ENCODE data around the gene TSC1.
A peak's percentile ranks its signal among the peaks of the same experiment; 100 is the strongest.

TSC1 gene

DNA sequence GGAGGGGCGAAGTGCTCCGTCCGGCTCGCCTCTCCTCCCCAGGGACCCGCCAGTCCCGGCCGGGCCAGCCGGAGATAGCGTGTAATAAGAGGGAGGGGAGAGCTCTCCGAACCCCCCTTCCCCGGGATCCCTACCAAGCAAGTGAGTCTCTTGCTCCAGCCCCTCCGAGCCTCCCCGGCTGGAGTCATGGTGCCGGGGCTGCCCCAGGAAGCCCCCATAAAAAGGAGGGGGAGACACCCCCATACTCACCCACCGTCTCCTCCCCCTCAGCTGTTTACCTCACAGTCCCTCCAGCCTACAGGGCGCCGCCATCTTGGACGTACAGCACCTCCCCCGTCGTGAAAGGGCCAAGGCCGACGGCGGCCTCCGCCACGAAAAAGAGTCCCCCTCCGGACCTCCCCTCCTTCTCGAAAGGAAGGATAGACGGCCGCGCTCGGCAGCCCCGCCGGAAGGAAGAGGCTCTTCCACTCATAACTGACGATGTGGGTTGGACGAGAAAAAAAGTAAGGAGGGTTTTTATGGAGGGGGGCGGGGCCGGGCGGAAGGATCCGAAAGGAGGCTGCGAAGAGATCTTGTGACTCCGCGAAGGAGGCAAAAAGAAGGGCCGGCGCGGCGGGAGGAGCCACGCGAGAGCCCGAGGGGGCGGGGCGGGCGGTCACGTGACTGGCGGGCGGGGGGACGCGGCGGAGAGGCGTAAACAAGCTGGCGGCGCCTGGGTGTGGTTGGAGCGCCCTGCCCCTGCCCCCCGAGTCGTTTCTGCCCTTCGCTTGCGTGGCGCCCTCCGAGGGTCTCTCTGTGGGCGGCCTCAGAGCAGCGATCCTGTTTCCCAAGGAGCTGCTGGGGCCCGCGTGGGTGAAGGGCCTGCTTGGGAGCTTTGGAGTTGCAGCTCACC lies at the start of gene TSC1:
TSC1 (minus strand) TSS at position 323 of the 892 bp plus-strand sequence. CDS start 15,744 bp downstream, outside the sequence.
- peak; percentile 98 for DNase-seq

DNA sequence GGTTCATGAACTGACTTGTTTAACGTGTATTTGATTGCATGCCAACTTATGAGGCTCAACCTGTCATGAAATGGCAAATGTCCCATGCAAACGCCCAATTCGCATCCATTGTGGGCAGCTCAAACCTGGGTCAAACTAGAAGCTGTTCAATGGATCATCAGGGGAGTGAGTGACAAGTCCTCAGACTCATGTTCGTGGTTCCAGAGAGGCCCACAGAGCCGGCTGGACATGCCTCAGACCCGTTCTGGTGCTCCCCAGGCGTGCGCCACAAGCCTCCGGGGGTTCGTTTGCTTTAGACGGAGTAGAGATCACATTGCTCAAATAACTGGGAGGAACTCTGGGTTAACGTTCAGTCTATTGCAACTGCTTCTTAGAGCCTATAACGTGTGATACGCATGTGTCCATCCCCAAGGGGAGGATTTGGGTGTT lies 49.1 kb upstream of the TSC1 start:
- DNase-seq = no peak

DNA sequence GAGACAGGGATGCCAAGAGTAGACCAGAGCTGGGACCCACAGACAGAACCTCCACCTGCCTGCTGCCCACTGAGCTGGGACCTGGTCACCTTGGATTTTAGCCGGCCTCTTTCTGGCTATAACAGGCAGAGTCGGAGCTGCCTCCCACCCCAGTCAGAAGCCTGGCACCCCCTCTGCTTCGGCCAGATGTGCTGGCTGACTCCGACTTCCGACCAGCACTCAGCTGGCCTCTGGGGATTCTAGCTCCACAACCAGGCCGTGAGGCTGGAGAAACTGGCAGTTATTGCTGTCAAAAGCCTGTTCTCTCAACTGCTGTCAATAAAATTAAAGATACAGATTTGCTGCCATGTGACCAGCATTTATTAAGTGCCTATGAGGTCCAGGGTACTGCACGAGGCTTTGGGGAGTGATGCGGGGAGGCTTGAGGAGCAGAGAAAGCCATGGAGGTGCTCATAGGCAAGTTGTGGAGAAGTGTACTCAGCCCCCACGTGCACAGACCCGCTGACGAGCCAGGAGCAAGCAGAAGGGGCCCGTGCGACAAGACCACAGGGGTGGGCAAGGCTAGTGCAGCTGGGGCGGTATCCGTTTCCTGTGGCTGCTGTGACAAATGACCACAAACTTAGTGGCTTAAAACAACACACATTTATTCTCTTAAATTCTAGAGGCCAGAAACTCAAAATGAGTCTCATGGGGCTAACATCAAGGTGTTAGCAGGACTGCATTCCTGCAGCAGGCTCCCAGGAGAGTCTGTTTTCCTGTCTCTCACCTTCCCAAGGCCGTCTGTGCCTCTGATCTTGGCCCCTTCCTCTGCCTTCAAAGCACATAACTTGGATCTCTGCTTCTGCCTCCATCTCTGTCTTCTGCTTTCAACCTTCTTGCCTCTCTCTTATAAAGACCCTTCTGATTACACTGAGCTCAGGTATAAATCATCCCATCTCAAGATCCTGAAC lies 47.2 kb upstream of the TSC1 start:
- no peak for DNase-seq

DNA sequence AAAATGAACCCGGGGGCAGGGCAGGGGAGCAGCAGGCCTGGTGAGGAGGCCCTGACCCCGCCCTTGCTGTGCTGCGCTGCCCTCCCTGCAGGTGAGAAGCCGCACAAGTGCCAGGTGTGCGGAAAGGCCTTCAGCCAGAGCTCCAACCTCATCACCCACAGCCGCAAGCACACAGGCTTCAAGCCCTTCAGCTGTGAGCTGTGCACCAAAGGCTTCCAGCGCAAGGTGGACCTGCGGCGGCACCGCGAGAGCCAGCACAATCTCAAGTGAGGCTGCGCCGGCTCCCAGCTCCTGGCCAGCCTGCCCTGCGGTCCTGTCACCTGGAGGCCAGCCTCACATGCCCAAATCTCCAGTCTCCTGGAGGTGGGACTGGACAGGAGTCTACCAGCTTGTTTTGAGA lies 46.4 kb upstream of the TSC1 start:
- no peak for DNase-seq

DNA sequence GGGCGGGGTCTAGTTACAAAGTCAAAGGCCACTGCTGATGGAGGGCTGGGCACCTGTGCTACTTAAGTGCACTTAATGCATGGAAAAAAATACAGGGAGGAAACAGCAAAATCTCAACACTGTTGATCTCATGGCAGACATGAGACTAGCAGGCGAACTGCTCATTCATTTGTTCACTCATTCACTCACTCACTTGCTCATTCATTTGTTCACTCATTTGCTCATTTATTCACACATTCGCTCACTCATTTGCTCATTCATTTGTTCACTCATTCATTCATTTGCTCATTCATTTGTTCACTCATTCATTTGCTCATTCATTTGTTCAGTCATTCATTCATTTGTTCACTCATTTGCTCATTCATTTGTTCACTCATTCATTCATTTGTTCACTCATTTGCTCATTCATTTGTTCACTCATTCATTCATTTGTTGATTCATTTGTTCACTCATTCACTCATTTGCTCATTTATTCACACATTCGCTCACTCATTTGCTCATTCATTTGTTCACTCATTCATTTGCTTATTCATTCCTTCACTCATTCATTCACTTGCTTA lies 45.7 kb upstream of the TSC1 start:
- DNase-seq = peak; percentile 65

DNA sequence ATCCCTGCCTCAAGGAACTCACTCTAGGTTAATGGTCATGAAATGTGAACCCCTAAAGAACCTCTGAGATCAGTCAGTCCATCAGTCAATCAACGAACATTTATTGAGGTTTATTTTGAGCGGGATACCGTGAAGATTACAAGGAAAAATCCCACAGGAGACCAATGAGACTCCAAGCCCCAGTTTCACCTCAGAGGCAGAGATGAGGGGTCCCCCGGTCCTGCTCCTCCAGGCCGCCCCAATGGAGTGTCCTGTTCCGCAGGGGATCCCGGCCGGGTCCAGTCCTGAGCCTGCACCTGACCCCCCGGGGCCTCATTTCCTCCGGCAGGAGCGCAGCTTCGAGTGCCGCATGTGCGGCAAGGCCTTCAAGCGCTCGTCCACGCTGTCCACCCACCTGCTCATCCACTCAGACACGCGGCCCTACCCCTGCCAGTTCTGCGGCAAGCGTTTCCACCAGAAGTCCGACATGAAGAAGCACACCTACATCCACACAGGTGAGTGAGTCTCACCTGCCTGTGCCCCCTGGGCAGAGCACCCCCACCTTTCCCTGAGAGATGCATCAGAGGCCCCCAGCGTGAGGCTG lies 45.1 kb upstream of the TSC1 start:
- no peak for DNase-seq

DNA sequence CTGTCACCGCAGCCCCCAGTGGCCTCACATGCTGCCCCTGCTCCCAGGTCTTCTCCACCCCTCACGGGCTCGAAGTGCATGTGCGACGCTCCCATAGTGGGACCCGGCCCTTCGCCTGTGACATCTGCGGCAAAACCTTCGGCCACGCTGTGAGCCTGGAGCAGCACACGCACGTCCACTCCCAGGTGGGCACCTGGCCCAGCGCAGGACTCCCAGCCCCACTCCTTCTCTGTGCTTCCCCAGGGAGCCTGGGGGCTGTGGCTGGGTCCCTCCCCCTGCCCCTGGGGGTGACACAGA lies 44.5 kb upstream of the TSC1 start:
- no peak for DNase-seq

DNA sequence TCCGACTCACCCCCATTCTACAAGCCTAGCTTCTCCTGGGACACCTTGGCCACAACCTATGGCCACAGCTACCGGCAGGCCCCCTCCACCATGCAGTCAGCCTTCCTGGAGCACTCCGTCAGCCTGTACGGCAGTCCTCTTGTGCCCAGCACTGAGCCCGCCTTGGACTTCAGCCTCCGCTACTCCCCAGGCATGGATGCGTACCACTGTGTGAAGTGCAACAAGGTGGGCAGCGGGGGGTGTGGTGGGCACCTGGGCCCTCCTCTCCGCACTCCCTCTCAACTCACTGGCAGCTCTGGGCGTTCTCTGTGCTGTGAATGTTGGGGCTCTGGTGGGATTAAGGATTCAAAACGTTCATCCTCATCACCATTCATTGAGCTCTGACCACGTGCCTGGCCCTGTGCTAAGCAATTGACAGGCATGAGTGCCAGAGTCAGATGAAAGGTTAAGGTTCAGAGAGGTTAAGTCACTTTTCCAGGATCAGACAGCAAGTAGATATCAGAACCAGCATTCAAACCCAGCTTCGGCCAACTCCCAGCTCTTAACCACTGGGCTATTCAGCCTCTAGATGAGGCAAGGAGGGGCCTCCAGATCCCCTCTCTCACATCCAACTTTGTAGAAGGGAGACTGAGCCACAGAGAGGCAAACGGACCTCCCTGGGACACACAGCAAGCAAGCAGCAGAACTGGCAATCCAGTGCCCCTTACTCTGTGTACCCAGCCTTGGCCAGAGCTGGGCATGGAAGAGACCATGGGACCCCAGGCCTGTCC lies 44.0 kb upstream of the TSC1 start:
- DNase-seq = no peak

DNA sequence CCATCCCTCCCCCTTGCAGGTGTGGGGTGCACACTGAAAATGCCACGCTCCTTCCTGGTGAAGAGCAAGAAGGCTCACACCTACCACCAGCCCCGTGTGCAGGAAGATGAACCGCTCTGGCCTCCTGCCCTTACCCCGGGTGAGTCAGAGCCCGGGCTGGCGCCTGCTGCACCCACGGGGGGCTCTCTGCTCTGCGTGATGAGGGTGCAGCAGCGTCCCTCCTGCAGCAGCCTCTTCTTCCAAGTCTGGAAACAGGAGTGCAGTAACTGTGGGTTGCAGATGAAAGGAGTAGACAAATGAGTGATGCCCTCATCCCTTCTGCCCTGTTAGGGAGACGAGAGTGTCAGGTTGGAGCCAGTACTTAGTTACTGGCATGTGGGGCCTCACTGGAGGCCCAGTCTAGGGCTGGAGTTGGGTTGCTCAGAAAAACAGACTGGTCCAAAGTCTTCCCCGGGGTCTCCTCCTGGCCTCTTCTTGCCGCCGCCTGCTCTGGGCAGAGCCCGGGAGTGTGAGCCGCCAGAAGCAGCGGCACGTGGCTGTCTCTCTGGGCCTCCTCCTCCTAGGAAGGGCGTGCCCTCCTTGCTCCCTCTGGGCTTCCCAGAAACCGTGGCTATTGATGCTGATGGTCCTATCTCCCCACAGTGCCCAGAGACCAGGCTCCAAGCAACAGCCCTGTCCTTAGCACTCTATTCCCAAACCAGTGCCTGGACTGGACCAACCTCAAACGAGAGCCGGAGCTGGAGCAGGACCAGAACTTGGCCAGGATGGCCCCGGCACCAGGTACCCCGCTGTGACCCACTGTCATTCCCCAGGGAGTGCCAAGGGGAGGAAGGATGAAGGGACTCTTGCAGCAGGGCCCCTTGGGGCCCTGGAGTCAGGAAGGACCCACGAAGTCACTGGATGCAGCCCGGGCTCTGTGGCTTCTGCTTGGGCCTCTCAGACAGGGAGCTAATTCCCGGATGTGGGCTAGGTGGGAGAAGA lies 42.5 kb upstream of the TSC1 start:
- DNase-seq = no peak

DNA sequence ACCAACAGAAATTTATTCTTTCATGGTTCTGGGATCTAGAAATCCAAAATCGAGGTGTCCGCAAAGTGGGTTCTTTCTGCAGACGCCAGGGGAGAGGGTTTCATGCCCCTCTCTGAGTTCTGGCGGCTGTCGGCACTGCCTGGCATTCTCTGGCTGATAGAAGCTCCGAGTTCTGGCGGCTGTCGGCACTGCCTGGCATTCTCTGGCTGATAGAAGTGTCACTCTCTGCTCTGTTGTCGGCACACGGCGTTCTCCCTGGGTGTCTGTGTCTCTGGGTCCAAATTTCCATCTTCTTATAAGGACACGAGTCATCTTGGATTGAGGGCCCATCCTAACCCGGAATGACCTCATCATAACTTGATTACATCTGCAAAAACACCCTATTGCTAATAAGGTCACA lies 41.7 kb upstream of the TSC1 start:
- DNase-seq = no peak

DNA sequence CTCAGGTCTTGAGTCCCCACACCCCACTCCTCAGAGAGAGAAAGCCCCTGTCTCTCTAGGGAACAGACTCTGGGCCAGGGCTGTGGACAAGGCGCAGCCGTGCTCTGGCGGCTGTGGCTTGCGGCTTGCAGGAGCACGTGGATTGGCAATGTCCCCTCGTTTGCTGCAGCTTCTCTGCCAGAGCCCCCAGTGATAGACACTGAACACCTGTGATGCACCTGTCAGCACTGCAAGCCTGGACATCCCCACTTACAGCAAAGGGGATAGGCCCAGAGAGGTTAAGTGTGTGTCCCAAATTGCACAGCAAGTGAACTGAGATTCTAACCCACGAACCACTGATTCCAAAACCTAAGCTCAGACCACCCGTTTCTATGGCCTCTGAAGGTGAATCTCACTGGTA lies 41.1 kb upstream of the TSC1 start:
- DNase-seq = no peak

DNA sequence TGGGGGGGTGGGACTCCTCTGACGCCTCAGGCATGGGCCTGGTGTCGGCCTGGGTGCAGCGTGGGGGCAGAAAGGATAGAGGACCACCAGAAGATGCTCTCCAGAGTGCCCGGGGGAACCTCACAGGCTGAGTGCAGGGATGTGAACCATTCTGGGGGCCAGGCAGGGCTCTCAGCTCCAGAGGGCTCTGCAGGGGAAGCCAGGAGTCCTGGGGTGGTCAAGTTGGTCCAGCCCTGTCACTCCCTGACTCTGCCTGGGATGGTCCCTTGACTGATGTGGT lies 40.6 kb upstream of the TSC1 start:
- DNase-seq = no peak

DNA sequence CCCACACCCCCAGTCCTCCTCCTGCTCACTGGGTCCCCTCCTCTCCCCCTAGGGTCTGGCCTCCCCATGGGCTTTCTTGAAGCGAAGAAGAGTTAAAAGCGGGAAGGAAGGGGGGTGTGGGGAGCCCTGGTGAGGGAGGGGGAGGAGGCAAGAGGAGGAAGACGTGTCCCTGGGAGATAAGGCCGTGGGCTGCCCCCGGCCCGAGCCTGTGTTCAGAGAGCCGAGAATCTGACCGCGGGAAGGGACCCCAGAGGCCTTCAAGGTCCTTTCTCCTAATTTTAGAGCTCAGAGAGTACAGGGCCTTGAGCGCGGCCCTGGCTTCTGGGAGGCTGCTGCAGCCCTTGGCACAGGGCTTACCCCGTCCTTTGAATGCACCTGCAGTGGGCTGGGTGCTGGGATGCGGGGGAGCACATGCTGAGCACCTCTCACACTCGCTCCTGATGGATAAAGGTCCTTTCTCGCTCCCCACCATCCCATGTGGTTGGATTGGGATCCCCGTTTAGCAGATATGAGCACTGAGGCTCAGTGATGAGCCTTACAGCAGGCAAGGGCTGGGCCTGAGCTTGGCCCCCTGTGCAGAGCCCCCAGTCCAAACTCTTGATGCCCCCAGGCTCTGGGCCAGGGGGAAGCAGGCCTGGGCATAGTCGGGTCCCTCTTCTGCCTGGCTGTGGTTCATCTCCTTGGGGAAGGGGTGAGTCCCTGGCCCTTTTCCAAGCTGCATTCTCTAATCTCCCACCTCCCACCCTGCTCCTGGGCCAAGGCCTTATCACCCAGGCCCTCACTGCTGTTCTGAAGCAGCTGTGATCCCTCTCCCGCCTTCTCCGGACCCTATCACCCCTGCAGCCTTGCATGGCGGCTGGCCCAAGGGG lies 40.0 kb upstream of the TSC1 start:
- DNase-seq = no peak

DNA sequence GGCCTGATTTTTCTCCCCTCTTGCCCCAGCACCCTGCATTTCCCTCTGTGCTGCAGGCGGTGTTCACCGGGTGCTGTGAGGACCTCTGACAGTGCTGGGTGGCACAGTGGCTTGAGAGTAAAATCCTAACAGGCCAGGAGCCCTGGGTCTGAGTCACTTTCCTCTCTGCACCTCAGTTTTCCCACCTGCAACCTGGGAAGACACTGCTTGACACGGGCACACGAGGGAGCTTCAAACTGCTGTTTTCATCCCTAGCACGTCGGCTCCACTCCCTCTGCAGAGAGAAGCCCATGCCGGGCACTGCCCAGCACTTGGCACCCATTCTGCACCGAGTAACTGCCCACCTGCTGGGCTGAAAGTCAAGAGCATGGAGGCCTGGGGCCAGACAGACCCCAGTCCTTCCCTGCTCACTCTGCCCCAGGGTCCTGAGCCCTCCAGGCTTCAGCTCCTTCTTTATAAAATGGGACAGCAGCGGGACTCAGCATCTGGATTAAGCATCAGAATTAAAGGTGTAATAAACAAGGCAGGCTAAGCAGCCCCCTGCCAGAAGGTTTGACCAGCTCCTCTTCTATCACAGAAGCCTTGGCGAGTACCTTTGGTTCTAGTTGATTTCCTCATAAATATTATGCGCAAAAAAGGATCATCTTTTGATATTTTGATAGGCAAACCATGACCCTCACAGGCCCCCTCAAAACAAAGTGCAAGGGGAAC lies 39.2 kb upstream of the TSC1 start:
- DNase-seq = no peak

DNA sequence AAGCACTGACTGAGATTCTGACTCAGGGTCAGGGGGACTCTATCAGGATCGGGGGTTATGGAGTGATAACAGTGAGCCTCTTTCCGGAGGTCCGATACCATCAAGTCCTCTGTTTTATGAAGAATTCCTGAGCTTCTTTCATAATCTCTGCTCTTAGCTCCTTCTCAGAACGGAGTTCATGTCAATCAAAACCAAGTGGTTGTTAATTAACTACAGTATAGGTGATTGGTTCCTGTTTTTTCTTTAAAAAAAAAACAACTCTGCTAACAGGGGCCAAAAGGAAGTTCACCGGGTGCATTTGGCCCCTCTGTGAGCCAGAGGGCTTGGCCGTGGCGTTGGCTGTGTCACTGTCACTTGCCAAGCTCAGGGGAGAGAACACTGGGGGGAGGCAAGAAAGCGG lies 38.0 kb upstream of the TSC1 start:
- DNase-seq = no peak

DNA sequence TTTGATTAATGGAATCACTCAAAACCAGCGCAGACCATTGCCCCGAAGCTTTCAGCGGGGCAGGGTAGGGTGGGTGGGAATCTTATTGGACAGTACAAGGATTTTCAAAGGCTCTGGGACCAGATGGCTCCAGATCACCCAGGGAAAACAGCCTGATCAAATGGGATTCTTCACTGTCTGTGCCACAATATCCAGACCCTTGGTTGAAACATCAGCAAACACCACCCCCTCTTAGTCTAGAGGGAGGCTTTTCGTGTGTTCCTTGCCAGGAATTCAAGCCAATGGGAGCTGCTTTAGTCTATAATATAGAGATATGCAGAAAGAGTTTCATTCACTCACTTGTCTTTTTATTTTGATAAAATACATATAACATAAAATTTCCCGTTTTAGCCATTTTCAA lies 35.7 kb upstream of the TSC1 start:
- no peak for DNase-seq

DNA sequence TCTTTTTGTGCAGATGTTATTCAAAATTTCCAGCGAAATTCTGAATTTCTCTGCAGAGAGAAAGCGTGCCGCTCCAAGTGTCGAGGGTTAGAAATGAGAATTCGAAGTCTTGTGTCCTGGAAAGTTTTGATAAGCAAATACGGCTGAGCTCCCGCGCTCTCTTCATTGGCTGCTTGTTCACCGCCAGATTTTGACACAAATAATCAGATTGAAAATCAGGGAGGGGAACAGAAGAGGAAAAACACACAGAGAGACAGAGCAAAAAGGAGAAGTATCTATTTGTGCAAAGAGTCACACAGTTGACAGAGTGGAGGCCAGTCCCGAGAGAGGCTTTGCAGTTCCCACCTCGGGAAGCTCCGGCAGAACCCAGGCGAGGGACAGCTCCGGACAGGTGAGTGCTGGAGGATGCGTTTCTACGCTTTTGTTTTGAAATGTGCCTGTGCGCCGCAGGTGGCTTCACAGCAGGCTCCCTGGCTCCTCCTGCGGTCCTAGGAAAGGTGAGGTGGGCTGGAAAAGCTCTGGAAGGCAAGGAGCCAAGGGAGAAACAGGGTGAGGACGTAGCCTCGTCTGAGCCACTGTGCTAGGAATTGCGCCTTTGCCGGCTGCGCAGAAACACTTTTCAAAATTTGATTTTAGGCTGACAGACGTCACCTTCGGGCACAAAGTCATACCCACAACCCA lies 34.2 kb upstream of the TSC1 start, which contains the start of gene GFI1B:
GFI1B (plus strand) TSS at position 244 of the 681 bp plus-strand sequence. CDS start 7,985 bp downstream, outside the sequence.
- DNase-seq = no peak

DNA sequence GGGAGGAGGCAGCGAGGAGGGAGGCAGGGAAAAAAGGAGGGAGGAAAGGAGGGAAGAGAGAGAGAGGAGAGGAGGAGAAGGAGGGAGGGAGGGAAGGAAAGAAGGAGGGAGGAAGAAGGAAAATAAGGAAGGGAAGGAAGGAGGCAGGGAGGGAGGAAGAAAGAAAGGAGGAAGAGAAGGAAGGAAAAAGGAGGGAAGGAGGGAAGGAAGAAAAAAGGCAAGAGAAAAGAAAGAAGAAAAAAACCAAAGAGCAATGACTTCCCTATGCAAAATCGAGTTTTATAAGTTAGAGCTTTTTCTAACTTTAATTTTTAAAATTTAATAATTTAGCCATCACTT lies 33.7 kb upstream of the TSC1 start:
- no peak for DNase-seq

DNA sequence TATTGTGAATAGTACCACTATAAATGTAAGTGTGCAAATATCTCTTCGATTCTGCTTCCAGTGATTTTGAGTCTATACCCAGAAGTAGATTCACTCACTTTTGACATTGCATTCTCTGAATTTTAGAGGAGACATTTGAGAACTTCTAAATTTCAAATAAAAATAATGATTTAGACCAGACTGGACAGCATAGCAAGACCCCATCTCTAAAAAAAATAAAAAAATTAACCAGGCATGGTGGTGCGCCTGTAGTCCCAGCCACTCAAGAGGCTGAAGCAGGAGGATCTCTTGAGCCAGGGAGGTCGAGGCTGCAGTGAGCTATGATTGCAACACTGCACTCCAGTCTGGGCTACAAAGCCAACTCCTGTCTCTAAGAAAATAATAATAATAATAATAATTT lies 32.2 kb upstream of the TSC1 start:
- no peak for DNase-seq

Data from eye (tissue), 1 donor.